HG03460 (cell line): ENCODE measurements around the gene KPNA4.
A peak's percentile ranks its signal among the peaks of the same experiment; 100 is the strongest.
"Not testable (repeated sequence)": the region's sequence is repeated elsewhere in the genome, so short reads cannot be mapped to it uniquely, and the experiment has no call there.

Experiments
- ATAC-seq: cut with Tn5 transposase; IDR thresholded peaks from one replicate; pipeline ENCODE4 v1.9.1; 2021; ENCODE audit not compliant: unreplicated experiment

The KPNA4 gene

DNA sequence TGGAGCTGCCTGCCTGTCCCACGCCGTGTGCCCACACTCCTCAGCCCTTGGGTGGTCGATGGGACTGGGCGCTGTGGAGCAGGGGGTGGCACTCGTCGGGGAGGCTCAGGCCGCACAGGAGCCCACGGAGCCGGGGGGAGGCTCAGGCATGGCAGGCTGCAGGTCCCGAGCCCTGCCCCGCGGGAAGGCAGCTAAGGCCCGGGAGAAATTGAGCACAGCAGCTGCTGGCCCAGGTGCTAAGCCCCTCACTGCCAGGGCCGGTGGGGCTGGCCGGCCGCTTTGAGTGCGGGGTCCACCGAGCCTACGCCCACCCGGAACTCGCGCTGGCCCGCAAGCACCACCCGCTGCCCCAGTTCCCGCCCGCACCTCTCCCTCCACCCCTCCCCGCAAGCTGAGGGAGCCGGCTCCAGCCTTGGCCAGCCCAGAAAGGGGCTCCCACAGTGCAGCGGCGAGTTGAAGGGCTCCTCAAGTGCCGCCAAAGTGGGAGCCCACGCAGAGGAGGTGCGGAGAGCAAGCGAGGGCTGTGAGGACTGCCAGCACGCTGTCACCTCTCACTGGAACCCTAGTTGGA lies 8.7 kb upstream of the KPNA4 start:
- ATAC-seq: not testable (repeated sequence)

DNA sequence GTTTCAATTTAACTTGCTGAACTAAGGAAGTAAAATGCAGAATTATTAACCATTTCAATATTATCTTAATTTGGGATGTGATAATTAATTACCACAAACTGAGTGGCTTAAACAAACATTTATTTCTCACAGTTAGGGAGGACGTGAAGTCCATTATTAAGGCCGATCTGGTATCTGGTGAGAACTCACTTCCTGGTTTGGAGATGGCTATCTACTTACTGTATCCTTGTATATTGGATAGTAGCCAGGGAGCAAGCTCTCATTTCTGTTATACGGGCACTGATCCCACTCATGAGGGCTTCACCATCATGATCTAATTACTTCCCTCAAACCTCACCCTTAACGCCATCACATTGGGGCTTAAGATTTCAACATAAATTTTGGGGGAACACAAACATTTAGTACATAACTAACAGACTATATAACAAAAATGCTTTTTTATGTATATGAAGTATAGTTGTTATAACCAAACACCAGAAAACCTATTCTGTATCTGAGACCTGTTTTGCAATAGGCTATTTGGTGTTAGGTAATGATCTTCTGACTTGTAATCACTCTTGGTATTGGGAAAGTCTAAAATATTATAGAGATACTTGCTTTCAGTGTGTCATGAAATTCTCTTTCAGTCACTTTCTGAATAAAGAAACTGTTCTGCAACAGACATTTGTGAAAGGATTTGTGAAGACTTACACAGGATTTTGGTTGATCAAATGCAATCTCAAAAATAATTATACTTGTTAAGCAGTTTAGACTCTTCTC lies 4.7 kb upstream of the KPNA4 start:
- no peak for ATAC-seq

DNA sequence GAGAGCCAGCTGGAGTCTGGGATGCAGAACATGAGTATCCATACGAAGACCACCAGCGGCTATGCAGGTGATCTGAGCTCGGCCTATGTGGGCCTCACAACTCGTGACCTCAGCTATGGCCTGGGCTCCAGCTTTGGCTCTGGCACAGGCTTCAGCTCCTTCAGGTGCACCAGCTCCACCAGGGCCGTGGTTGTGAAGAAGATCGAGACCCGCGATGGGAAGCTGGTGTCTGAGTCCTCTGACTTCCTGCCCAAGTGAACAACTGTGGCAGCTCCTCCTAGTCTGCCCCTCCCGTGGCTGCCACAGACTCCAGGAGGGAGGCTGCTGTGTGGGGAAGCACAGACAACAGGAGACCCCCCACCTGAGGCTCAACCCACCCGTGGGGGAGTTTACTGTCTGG lies 3.6 kb upstream of the KPNA4 start:
- no peak for ATAC-seq

DNA sequence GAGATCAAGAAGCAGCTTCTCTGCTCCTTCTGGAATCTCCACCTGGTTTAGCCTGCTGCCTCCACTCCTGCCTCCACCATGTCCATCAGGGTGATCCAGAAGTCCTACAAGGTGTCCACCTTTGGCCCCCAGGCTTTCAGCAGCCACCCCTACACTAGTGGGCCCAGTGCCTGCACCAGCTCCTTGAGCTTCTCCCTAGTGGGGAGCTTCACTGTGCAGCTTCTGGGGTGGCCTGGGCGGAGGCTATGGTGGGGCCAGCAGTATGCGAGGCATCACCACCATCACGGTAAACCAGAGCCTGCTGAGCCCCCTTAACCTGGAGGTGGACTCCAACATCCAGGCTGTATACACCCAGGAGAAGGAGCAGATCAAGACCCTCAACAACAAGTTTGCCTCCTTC lies 2.4 kb upstream of the KPNA4 start:
- ATAC-seq: no peak

DNA sequence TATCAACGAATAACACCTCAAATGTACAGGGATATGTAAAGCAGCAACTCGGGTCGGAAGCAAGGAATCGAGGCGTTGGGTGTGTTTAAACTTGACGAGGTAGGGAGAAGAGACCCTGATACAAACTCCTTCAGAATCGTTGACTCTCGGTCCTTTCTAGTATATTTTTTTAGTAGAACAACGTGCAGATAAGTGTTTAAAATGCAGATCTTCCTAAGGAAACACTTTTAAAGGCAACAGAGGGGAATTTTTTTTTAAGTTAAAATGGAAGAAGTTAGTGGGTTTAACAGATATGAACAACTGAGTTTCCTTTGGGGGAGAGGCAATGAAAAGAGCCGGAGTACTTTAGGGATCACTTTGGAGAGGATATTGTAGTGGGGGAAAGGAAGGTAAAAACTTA lies 1.1 kb upstream of the KPNA4 start:
- ATAC-seq: no peak

DNA sequence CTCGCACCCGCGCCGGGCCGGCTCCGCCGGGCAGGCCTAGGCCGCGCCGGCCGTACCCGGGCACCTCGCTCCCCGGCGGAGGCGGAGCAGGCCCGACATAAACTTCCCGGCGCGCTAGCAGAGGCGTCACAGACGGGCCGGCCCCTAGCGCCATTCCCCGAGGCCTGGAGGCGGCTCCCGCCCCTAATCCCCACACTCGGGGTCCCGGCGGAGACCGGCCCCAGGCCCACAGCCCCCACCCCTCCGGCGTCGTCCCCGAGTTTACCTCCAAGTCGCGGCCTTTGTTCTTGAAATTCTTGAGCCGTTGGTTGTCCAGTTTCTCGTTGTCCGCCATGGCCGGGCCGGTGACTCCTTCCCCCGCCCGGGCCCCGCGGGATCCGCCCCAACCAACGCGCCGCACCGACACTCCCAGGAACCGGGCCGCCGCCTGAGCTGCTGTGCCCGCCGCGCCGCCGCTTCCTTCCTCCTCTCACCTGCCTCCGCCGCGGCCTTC lies 376 bp downstream of the KPNA4 start:
- ATAC-seq: peak; percentile 38

DNA sequence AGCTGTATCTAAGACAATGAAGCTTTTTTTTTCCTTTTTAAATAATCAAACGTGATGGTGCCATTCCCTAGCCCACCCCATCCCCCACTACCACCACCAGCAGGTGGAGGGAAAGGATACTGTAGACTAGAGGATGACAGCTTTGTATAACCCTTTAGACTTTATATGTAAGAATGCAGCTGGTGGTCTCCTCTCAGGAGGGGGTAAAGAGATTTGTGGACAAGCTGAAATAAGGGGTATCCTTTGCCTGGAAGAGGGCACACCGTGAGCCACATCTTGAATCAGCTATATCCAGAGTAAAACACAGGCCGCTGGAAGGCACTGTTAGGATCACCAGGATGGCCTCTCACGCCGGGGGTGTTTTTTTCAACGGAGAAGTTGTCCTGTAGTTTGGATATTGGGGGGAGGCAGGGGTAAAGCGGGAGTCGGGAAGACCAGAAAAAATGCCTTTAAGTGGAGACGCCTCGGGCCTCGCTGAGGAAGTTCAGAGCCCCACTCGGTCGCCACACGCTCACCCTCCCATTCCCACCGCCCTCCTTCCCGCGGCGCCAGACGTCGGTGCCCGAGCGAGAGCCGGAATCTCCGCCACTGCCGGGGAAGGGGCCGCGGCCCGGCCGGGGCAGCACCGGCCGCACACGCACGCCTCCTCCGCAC lies 986 bp downstream of the KPNA4 start:
- no peak for ATAC-seq

DNA sequence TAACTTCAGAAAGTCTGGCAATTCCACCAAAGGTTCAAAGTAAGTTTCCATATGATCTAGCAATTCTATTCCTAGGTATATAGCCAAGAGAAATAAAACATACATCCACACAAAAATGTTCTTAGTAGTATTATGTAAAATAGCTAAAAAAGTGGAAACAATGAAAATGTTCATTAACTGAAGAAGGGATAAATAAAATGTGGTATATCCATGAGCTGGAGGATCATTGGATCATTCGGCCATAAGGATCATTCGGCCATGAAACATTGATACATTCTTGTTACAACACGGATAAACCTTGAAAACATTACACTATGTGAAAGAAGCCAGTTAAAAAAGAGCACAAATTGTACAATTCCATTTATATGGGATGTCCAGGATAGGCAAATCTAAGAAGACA lies 2.4 kb downstream of the KPNA4 start:
- ATAC-seq: no peak

DNA sequence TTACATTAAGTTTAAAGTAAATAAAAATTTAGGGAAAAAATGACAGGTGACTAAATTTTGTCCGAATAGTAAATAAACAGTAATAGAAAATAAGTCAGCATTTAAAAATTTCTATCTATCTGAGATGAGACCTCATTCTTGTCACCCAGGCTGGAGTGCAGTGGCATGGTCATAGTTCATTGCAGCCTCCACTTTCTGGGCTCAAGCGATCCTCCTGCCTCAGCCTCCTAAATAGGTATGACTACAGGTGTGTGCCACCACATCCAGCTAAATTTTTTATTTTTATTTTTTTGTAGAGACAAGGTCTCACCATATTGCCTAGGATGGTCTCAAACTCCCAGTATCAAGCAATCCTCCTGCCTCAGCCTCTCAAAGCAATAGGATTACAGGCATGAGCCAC lies 7.8 kb downstream of the KPNA4 start:
- ATAC-seq: no peak

DNA sequence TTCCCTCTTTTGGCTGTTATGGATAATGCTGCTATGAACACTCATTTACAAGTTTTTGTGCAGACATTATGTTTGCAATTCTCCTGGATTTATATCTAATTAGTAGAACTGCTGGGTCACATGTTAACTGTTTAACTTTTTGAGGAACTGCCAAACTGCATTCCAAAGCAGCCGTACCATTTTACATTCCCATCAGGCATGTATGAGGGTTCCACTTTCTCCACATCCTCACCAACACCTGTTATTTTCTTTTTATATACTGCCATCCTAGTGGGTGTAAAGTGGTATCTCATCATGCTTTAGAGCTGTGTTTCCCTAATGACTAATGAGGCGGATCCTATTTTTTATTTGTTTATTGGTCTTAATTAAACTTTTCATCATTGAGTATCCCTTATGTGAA lies 9.2 kb downstream of the KPNA4 start:
- no peak for ATAC-seq

DNA sequence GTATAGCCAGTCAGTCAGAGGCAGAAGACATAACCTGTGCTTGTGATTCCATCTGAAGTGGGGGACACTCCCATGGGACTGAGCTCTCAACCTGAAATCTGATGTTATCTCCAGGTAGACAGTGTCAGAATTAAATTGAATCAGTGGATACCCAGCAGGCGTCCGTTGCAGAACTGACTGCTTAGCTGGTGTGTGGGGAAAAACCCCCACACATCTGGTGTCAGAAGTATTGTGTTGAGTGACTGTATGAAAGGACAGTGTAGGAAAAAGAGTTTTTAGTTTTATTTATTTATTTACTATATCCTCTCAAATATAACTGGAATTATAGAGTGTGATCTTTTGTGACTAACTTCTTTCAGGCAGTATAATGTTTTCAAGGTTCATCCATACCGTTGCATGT lies 10.4 kb downstream of the KPNA4 start:
- no peak for ATAC-seq

DNA sequence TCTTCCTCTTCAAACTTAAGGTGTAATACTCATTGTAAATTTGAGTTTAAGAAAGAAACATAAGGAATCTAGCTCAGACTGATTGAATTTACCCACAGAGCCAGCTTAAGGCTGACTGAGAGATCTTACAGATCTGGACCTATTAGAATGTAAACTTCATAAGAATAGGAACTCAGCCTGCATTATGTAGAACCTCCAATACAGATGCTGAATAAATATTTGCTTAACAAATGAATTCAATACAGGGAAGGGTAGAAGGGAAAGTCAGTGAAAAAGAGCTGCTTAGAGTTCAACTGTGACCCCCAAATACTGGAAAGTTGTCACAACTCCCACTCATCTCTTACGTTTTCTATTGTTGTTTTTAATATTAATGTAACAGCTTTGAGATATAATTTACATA lies 11.5 kb downstream of the KPNA4 start:
- no peak for ATAC-seq

DNA sequence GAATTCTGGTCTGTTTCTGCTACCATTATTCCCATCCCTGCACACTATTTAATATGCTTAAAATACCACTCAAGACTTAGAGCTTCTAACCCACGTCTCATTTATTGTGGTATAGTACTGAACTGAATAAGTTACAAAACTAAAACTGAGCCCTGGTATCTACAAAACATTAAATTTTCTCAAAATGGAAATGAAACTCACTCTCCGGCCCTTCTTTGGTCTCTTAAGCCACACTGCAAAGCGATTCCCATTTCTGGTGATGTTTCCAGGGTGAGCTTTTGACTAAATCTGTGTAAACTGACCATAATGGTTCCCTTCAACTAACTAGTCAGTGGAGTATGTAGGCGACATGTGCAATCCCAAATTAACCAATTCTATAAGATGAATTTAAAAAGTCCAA lies 18.6 kb downstream of the KPNA4 start:
- no peak for ATAC-seq

DNA sequence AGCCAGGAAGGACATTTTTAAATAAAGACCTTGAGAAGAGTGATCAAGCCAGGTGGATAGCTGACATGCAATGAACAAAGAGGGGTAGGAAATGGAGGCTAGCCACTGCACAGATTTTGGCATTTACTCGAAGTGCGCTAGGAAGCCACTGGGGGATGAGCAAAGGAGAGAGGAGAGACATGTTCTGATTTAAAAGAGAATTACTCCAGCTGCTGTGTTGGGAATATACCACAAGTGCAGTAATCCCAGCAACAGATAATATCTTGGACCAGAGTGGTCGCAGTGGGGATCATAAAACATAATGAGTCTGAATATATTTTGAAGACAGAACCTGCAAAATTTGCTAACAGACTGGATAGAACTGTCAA lies 19.9 kb downstream of the KPNA4 start:
- no peak for ATAC-seq

DNA sequence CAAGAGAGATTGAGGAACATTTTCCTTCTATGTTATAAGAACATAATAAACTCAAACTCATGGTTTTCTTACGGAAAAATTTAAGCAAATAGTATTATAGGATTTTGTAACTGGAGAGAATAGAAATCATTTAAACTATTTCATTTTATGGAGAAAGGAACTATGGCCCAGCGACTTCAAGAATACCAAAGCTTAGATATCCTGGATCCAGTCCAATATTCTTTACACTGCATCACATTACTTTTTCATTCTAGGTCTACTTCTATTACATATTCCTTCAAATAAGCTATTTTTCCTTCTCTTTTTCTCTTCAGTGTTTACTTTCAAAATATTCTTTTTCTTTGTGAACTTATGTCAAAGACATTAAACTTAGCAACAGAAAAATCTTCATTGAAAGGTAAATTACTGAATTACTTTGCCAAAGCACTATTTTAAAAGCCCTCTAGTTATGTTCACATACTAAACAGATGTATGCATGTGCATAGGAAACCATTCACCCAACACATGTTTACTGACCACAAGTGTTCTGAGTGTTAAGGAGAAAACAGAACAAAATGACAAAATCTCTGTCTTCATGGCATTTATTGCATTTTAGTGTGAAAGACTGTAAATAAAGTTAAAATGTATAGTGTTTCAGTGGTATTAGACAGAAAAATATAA lies 20.4 kb downstream of the KPNA4 start:
- no peak for ATAC-seq

DNA sequence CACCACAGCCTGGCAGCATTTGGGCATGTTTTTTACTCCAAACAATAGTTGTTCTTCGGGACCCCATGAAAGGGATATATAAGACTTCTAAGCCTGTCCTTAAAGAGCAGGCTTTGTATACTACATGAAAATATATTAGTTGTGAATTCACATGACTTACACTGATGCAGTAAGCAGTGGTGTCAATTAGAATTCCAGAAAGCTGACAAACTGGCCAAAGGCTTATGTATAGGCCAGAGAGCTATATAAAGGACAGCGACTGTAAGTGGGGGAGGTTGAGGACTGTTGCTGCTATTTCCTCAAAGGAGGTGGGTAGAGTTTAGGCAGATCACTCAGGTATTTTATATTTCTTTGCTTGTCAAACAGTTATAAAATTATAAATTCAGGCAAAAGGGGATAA lies 24.8 kb downstream of the KPNA4 start:
- no peak for ATAC-seq

DNA sequence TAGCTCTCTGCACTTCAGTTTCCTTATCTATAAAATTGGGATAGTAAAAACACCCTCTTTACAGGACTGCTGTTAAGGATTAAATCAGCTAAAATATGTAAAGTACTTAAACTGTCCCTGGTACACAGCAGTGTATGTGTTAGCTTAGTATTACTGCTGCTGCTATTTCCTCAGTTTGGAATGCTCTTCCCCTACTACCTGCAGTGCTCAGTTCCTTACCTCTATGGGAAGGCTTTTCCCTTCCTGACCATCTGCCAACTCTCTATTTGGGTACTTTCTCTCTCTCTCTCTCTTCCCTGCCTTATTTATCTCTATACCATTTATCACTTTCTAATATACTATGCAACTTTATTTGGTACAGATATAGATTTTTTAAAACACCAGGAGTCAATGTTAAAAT lies 26.5 kb downstream of the KPNA4 start:
- ATAC-seq: no peak

DNA sequence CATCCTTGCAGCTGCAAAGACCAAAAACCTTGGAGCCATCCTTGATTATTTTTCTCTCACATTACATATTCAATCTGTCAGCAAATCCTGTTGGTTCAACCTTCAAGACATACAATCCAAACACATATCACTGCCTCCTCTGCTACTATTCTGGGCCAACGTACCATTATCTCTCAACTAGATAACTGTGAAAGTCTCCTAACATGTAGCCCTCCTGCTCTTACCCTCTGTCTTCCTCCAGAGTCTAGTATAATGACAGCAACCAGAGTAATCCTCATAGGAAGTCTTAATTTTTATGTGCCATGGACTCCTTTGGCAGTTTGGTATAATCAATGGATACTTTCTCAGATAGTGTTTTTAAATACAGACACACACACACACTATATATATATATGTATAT lies 27.6 kb downstream of the KPNA4 start:
- ATAC-seq: no peak

DNA sequence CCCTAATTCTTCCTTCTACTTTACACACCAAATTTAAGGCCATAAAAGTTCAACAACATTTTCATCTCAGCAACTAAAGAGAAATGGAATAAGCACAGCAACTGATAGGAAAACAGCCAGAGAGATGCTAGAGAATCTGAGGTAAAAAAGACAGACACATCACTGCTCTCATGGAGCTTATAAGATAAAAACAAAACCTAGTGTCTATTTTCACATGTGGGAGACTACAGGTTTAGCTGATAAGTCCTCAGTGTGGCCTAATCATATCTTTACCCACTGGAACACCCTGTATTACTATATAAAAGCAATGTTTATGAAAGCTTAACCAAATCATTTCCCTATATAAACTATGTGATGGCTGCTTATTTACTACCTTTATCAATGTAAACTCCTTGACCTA lies 33.0 kb downstream of the KPNA4 start:
- ATAC-seq: no peak

DNA sequence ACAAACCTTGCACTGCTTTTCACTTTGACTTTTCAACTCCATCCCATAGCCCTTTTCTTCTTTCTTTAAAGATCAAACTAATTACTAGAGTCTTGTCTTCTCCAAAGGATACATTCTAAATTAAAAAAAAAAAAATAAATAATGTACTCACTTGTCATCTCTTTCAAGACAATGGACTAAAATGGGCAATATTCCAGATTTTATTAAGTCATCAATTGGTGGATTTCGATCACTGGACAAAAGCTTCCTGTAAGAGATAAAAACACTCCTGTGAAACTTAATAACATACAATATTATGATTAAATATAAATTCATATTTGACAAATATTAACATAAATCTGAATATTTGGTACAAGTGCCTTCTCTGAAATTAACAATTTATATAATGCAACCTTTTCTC lies 34.1 kb downstream of the KPNA4 start:
- no peak for ATAC-seq

DNA sequence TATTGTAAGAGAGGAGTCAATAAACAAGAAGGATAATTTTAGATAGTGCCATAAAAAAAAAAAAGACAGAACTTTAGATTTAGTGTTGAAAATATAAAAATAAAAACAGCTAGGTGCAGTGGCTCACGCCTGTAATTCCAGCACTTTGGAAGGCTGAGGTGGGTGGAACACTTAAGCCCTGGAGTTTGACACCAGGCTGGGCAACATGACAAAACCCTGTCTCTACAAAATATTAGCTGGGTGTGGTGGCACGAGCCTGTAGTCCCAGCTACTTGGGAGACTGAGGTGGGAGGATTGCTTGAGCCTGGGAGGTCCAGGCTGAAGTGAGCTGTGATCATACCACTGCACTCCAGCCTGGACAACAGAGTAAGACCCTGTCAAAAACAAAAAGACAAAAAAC lies 49.0 kb downstream of the KPNA4 start:
- ATAC-seq: not testable (repeated sequence)

DNA sequence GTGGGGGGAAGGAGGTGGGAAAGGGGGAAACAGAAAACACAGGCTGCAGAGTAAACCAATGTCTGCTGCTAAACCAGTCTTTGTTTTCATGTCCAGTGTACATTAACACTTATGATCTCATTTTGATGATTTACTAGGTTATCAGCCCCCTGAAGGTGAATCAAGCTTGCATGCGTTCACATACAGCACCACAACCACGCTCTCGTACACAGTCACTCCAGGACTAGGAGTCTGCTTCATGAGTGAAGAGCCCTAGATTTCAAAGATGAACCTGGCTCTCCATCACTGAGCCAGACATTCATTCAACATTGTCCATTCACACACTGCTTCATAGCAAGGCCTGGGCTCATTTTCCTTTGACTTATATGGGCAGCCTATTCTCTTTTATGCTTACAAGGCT lies 64.0 kb downstream of the KPNA4 start:
- ATAC-seq: no peak
